Measurements from ENCODE around the gene PAOX. TPM values are rescaled to one million over a fixed set of nuclear protein-coding genes. Genes with fewer than 3 reads are reported as not detected.

Gene PAOX
- total and polyA plus RNA-seq, 12 donors = 1.5 to 4.4 (median 3.0) TPM

DNA sequence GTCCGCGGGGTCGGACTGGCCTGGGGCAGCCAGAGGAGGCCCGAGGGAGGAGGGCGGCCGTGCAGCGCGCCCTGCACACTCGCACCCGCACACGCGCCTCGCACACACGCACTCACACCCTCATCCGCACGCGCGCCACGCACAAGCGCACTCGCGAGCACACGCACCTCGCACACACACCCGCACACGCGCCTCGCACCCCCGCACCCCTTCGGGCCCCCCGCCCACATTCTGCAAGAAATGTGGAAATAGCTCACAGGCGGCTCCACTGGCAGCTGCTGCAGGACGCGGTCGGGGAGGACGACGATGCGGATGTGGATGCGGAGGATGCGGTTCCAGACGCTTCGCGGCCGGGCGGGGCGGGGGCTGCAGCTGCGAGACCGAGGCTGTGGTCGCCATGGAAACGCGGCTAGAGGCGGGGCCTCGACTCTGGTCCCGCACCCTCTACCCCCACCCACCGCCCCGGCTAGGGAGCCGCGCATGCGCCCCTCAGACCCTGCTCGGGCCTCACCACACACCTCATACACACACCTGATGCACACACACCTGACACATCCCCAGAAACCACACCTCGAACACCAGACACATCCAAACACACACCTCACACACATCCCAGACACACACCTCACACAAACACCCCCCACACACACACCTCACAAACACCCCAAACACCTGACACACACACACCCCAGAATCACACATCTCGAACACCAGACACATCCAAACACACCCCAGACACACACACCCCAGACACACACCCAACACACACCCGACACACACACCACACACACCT, 42.3 kb upstream of the PAOX start, which contains the start of gene CALY:
Gene CALY (minus strand): TSS at position 320 of the 793 bp plus-strand sequence. CDS start 7,907 bp downstream, outside the sequence.
- no peak within 1 kb of the TSS for H3K27ac ChIP-seq
- no peaks in the 10 kb centered on the region for H3K9me3 ChIP-seq
- ATAC-seq (peak in 1 of 8 donors; percentile 22), DNase-seq (no peak)
- H3K27me3 ChIP-seq = peaks cover 28 to 85% (median 76%) of the 10 kb centered on the region in 7 donors
- peak within 1 kb of the TSS in 9 of 10 donors; percentile 23 to 54 (median 39) for H3K4me3 ChIP-seq
- WGBS, 2 donors = 17 to 19% methylated on average over 57 to 63 of the region's 63 CpGs
- no peaks in the 10 kb centered on the region for H3K36me3 ChIP-seq
- peaks cover 12 to 24% (median 20%) of the 10 kb centered on the region in 9 donors for H3K4me1 ChIP-seq
- intact Hi-C loops (cut with DNase I) = loop anchor here in 1 of 10 donors (10.0 kb wide), 1 partner anchor 188 kb away; the partner anchor contains the start of gene CYP2E1
- no peak for TF ChIP-seq CTCF (IDR thresholded peaks at IDR 0.05)

GRCh38 chr10:133337370-133337725, 41.7 kb upstream of the PAOX start:
- Histone ChIP-seq H3K36me3 (no peaks in the 10 kb centered on the region), H3K4me3 (no peak overlapping the region), H3K4me1 (peaks cover 12 to 24% (median 20%) of the 10 kb centered on the region in 9 donors), H3K27ac (no peak overlapping the region), H3K9me3 (no peaks in the 10 kb centered on the region), H3K27me3 (peaks cover 24 to 81% (median 74%) of the 10 kb centered on the region in 7 donors)
- intact Hi-C loops (cut with DNase I) = loop anchor here in 1 of 10 donors (10.0 kb wide), 1 partner anchor 187 kb away; the partner anchor contains the start of gene CYP2E1
- 86 to 87% methylated on average over 3 of the region's 3 CpGs for WGBS, 2 donors
- DNase-seq = no peak
- ATAC-seq = no peak
- TF ChIP-seq CTCF (IDR thresholded peaks at IDR 0.05) = no peak

DNA sequence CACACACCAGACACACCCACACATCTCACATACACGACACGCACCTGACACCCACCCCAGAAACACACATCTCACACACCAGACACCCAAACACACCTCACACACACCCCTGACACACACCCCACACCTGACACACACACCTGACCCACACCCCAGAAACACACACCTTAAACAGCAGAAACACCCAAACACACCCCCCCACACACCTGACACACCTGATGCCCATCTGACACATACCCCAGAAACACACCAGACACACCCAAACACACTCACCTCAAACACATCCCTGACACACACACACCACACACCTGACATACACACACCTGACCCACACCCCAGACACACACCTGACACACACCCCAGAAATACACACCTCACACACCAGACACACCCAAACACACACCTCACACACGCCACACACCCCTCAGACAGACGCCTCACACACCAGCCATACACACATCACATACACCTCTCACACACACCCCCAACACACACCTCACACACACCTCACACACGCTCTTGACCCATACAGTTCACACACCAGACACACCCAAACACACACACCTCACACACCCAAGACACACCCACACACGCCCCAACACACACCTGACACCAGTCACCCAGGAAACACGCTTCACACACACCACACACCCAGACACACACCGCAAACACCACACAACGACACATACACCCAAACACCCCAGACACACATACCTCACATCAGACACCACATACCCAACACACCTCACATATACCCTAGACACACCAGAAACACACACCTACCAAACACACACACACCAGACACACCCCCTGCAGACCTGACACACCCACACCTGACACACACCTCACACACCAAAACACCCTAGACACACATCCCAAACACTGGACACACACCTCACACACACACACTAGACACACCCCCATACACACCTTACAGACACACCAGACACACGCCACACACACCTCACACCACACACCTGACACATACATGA, 40.7 kb upstream of the PAOX start:
- ATAC-seq (no peak), DNase-seq (no peak)
- peaks cover 24 to 85% (median 75%) of the 10 kb centered on the region in 7 donors for H3K27me3 ChIP-seq
- intact Hi-C loops (cut with DNase I) = loop anchor here in 1 of 10 donors (10.0 kb wide), 1 partner anchor 186 kb away; the partner anchor contains the start of gene CYP2E1
- WGBS, 2 donors = 91 to 94% methylated on average over 10 of the region's 10 CpGs
- H3K27ac ChIP-seq = no peak overlapping the region
- H3K36me3 ChIP-seq = no peaks in the 10 kb centered on the region
- no peak for TF ChIP-seq CTCF (IDR thresholded peaks at IDR 0.05)
- no peak overlapping the region for H3K4me3 ChIP-seq
- no peaks in the 10 kb centered on the region for H3K9me3 ChIP-seq
- peaks cover 12 to 24% (median 20%) of the 10 kb centered on the region in 9 donors for H3K4me1 ChIP-seq

All from heart right ventricle (tissue), 16 donors.